Osteoblast (primary cell): ENCODE results near the gene RNF151. TPM values are rescaled to one million over a fixed set of nuclear protein-coding genes. Genes with fewer than 3 reads are reported as not detected.
A peak's percentile ranks its signal among the peaks of the same experiment; 100 is the strongest.

ENCODE experiments used
- DNase-seq: peaks from one replicate; pipeline ENCODE4 v3.0.0; 2011; ENCODE audit warnings: low spot score, mixed read lengths; ENCODE audit not compliant: insufficient read length; ENCODE audit errors: missing footprints
- H2AFZ ChIP-seq: 2 replicates; pipeline ENCODE4 v1.6.0; 2011; ENCODE audit warnings: mild to moderate bottlenecking, low read length
- H3K27ac ChIP-seq: 2 replicates; pipeline ENCODE4 v1.5.1; 2011; ENCODE audit warnings: mild to moderate bottlenecking, low read depth, low read length, moderate library complexity
- H3K27me3 ChIP-seq: 2 replicates; pipeline ENCODE4 v1.6.0; 2012; ENCODE audit warnings: mild to moderate bottlenecking, control low read depth, inconsistent platforms, low read length, moderate library complexity; ENCODE audit not compliant: insufficient read depth
- H3K36me3 ChIP-seq: 2 replicates; pipeline ENCODE4 v1.5.1; 2011; ENCODE audit warnings: mild to moderate bottlenecking, low read length, control low read depth, moderate library complexity; ENCODE audit not compliant: insufficient read depth
- H3K4me1 ChIP-seq: 2 replicates; pipeline ENCODE4 v1.5.1; 2011; ENCODE audit warnings: mild to moderate bottlenecking, low read length, control low read depth, moderate library complexity; ENCODE audit not compliant: insufficient read depth
- H3K4me2 ChIP-seq: 2 replicates; pipeline ENCODE4 v1.6.0; 2011; ENCODE audit warnings: mild to moderate bottlenecking, low read length; ENCODE audit not compliant: insufficient read depth
- H3K4me3 ChIP-seq: fragments of 200-600 bp; sonication (generic); 3 replicates; pipeline ENCODE4 v1.5.1; 2012; ENCODE audit warnings: mild to moderate bottlenecking, low read length, inconsistent platforms; ENCODE audit not compliant: insufficient read depth
- H3K79me2 ChIP-seq: 2 replicates; pipeline ENCODE4 v1.6.0; 2012; ENCODE audit warnings: mild to moderate bottlenecking, low read length, control low read depth, inconsistent platforms; ENCODE audit not compliant: insufficient read depth
- H3K9me3 ChIP-seq: 2 replicates; pipeline ENCODE4 v1.5.1; 2011; ENCODE audit warnings: low read depth, low read length, control low read depth
- H4K20me1 ChIP-seq: 2 replicates; pipeline ENCODE4 v1.6.0; 2012; ENCODE audit warnings: mild to moderate bottlenecking, low read length, control low read depth; ENCODE audit not compliant: insufficient read depth
- total RNA-seq: library from RNA; depleted of rRNA; stranded (reverse); fragments of >200 nt; gene quantifications from 2 replicates; pipeline ENCODE4 v1.2.3, GENCODE V29; 2012
- TF ChIP-seq, protein P1 (sequence below): IDR thresholded peaks from 2 replicates; pipeline ENCODE4 v1.5.1; 2011; ENCODE audit warnings: mild to moderate bottlenecking, low read depth, low read length, moderate library complexity; ENCODE audit errors: extremely low read depth

RNF151 gene
- total RNA-seq, 1 donor = 0.36 TPM

DNA sequence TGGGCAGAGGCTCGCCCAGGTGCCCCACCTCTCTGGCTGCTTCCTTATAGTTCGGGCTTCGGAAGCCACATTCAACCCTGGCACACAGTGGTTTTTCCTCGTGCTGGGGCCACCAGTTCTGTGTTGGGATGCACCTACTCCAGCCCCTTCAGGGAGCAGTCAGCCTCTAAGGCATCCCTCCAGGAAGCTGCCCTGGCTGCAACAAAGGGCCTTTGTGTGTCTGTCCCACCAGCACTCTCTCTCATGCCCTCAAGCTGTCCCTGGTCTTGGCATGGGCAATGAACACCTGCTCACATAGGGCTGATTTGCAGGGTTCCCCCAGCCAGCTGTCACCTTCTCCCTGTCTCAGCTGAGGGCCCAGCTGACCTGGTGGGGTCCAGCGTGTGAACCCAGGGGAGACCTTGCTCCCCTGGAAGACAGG, 15.4 kb downstream of the RNF151 start:
- Histone ChIP-seq H3K27ac (no peak overlapping the region), H4K20me1 (peaks cover 24% of the 10 kb centered on the region), H3K4me2 (no peak overlapping the region), H3K79me2 (peaks cover 12% of the 10 kb centered on the region), H3K9me3 (no peaks in the 10 kb centered on the region), H2AFZ (no peak overlapping the region), H3K36me3 (peaks cover 14% of the 10 kb centered on the region), H3K27me3 (peaks cover 39% of the 10 kb centered on the region), H3K4me3 (no peak overlapping the region), H3K4me1 (peaks cover 10% of the 10 kb centered on the region)
- TF ChIP-seq, protein P1, sequence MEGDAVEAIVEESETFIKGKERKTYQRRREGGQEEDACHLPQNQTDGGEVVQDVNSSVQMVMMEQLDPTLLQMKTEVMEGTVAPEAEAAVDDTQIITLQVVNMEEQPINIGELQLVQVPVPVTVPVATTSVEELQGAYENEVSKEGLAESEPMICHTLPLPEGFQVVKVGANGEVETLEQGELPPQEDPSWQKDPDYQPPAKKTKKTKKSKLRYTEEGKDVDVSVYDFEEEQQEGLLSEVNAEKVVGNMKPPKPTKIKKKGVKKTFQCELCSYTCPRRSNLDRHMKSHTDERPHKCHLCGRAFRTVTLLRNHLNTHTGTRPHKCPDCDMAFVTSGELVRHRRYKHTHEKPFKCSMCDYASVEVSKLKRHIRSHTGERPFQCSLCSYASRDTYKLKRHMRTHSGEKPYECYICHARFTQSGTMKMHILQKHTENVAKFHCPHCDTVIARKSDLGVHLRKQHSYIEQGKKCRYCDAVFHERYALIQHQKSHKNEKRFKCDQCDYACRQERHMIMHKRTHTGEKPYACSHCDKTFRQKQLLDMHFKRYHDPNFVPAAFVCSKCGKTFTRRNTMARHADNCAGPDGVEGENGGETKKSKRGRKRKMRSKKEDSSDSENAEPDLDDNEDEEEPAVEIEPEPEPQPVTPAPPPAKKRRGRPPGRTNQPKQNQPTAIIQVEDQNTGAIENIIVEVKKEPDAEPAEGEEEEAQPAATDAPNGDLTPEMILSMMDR = no peak
- no peak for DNase-seq

DNA sequence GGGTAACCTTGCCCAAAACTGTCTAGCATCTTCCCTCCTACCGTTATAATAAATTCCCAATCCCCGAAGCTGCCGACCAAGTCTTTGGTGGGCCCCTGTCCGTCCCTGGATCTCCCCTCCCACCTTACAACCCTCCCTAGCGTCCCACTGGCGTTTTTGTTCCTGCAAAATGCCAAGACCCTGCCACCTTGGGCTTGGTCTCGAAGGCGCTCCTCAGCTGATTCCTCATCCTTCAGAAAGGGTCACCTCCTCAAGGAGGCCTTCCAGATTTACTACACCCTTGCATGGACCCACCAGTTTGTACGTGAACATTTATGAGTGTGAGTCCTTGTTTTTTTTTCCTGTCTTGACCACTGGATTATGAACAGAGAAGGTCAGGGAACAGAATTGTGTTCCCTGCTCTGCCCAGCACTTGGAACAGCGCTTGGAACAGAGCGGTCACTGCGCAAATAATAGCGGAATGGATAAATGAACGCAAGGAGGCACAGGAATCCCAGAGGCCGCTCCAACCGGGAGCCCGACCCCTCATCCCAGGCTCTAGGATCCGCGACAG, 16.4 kb downstream of the RNF151 start:
- peak overlapping the region; percentile 80 for H2AFZ ChIP-seq

DNA sequence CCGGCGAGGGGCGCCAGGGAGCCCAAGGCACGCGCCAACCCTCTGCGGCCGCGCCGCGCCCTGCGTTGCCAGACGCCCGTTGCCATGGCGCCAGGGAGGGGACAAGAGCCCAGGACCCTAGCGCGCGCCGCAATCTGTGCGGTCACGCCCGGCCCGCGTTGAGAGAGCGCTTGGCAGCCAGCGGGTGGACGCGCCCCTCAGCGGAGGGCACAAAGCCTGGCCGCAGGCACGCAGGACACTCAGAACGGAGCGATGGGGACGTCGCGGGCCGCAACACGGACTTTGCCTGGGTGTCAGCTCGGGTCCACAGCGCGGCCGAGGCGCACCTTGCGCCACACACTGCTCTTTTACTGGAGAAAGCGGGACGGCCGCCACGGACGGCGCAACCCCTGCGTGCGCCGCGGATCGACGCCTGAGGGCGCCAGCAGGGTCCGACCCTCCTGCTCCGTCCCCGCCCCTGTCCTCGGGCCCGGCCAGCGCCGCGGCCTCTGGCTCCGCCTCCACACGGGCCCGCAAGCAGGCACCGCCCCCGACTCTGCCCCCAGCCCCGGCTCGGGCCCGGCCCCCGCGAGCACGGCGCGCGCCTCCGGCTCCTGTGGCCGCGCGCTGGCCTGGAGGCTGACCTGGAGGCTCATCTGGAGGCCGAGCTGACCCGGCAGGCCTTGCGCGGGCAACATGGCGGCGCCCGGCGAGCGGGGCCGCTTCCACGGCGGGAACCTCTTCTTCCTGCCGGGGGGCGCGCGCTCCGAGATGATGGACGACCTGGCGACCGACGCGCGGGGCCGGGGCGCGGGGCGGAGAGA, 17.1 kb downstream of the RNF151 start, which contains the start of gene GFER:
Gene GFER, plus strand, starts transcription at position 650 of the 803 bp plus-strand sequence. Its CDS starts 26 bp downstream, at position 676.
- Histone ChIP-seq H3K27me3 (peaks cover 42% of the 10 kb centered on the region), H3K79me2 (peaks cover 12% of the 10 kb centered on the region), H3K9me3 (no peaks in the 10 kb centered on the region), H3K27ac (no peak within 1 kb of the TSS), H3K36me3 (peaks cover 11% of the 10 kb centered on the region), H3K4me1 (peaks cover 10% of the 10 kb centered on the region), H3K4me2 (peak within 1 kb of the TSS; percentile 95), H4K20me1 (peaks cover 18% of the 10 kb centered on the region), H2AFZ (peak within 1 kb of the TSS; percentile 80), H3K4me3 (peak within 1 kb of the TSS; percentile 85)
- TF ChIP-seq, protein P1 = peak; percentile 10
- peak; percentile 100 for DNase-seq

More for the DNA sequence above, 16.4 kb downstream of the RNF151 start:
- Histone ChIP-seq H3K27me3 (peaks cover 39% of the 10 kb centered on the region), H3K79me2 (peaks cover 12% of the 10 kb centered on the region), H3K9me3 (no peaks in the 10 kb centered on the region), H3K4me1 (peaks cover 10% of the 10 kb centered on the region), H3K4me2 (peak overlapping the region; percentile 95), H3K36me3 (peaks cover 11% of the 10 kb centered on the region), H3K4me3 (peak overlapping the region; percentile 85), H4K20me1 (peaks cover 24% of the 10 kb centered on the region), H3K27ac (no peak overlapping the region)
- TF ChIP-seq, protein P1 = no peak
- no peak for DNase-seq
